Right ventricle myocardium inferior (tissue), 1 donor: ENCODE measurements around the gene TRPV5. TPM values are rescaled to one million over a fixed set of nuclear protein-coding genes. Genes with fewer than 3 reads are reported as not detected.

ENCODE experiments used
- ATAC-seq: fragments of 200-7000 bp; cut with Tn5 transposase; one replicate; pipeline ENCODE4 v1.9.1; 2020; ENCODE audit warnings: mild to moderate bottlenecking, moderate library complexity
- DNase-seq: peaks from one replicate; pipeline ENCODE4 v3.0.0; 2021; ENCODE audit errors: missing footprints
- intact Hi-C: fragments of 100-400 bp; cut with DNase I; formaldehyde crosslinking; loops from one replicate; pipeline ENCODE4 v1.11.0; 2022
- total RNA-seq: library from RNA; stranded (reverse); fragmentation: NEBNext Ultra II Directional; extraction: Animal tissue kit (Norgen Biotek cat#: 25700); gene quantifications from one replicate; pipeline ENCODE4 v1.2.1, GENCODE V29; 2021
- donor health status: DM: no; HTN: yes; CAD: no; lungs with severe emphysema.

The TRPV5 gene
- total RNA-seq, 1 donor from 2014 or later = not detected

DNA sequence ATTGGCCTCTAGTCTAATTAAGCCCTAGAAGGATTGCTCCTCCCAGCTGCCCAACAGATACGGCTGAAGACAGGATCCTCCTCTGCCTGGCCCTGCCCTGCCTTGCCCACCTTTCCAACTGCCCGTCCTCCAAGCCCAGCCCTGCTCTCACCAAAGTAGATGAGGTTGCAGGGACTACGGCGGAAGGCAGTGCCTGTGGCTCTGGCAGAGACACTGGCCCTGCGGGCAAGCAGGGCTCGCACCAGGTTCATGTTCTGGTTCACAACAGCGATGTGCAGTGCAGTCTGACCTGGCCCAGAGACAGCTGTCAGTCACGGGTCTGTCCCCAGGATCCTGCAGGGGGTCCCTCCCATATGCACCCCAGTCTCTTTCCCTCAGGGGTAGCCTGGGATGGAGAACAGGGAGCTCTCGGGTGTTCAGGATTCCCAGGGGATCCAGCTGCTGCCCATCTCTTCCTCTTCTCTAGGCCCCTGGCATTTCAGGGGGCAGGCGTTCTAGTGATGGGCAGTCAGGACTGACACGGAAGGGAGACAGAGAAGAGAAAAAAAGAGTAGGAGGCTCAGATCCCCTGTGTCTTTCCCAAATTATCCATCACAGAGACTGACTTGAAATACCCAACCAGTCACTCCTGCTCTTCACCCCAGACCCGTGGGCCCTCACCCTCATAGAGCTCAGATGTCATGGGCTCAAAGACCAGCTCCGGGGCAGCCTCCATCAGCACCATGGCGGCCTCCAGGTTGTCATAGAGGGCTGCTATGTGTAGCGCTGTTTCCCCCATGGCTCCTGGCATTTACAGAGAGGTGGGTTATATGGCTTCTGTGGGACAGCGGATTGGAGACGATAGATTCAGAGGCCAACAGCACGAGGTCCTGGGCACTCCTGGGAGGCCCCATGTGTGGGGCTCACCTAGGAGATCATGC lies 56.3 kb downstream of the TRPV5 start:
- intact Hi-C loops = no loop called here
- no peak for ATAC-seq
- DNase-seq = no peak

GRCh38 chr7:142876236-142876960 lies 57.1 kb downstream of the TRPV5 start:
- no peak for ATAC-seq
- intact Hi-C loops = no loop called here
- DNase-seq = no peak

DNA sequence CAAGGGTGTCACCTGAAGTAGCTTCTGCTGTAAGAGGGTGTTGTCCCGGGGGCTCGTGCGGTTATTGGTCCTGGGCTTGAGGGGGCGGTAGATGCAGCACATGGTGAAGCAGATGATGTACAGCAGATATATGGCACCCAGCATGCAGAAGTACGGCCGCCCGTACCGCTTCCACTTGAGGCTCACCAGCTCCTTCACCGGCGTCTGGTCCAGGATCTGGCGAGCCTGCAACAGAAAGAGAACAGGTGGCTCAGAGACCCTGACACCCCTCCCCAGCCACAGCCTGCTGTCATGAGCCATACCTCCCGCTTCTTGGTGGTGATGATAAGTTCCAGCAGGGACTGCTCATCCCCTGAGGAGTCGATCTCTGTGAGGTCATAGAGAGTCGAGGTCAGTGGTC lies 58.1 kb downstream of the TRPV5 start:
- ATAC-seq = no peak
- intact Hi-C loops = no loop called here

DNA sequence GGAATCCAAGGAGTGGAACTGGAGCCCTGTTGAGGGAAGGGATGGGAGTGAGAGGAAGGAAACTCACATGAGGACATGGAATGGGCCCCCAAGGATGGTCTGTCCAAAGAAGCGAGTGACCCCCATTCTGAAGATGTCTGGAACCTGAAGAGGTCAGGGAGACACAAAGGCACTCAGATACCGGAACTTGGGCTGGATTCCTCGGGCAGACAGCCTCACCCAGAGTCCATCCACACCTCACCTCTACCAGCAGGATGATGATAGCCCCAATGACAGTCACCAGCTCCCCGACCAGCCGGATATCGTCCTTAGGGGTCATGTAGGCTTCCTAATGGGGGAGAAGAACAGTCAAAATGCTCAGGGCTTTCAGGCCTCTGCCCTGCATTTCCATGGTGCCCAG lies 58.7 kb downstream of the TRPV5 start:
- intact Hi-C loops = no loop called here
- DNase-seq = no peak

More for the DNA sequence above, 58.1 kb downstream of the TRPV5 start:
- no peak for DNase-seq

DNA sequence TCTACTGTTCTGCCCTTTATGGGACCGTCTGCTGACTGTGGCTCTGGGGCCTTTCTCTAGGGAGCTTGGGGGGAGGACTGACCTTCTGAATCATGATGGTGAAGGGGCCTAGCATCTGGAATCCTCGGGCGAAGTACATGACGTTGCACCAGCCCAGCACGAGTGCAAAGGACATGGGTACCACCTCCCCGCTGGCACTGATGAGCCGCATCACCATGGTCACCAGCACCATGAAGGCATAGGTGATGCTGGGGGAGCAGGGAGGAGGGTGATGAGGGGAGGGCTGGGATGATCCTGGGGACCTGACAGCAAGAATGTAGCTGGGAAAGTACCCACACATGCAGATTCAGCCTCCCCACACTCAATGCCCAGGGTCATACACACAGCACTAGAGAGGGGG lies 59.1 kb downstream of the TRPV5 start:
- peak; percentile 62 for DNase-seq
- intact Hi-C loops = no loop called here
- no peak for ATAC-seq

More for the DNA sequence above, 58.7 kb downstream of the TRPV5 start:
- ATAC-seq = no peak

GRCh38 chr7:142873871-142874270 lies 59.7 kb downstream of the TRPV5 start:
- ATAC-seq (no peak), DNase-seq (no peak)
- intact Hi-C loops = no loop called here

GRCh38 chr7:142873281-142873784 lies 60.2 kb downstream of the TRPV5 start:
- ATAC-seq = no peak
- intact Hi-C loops = no loop called here
- no peak for DNase-seq

DNA sequence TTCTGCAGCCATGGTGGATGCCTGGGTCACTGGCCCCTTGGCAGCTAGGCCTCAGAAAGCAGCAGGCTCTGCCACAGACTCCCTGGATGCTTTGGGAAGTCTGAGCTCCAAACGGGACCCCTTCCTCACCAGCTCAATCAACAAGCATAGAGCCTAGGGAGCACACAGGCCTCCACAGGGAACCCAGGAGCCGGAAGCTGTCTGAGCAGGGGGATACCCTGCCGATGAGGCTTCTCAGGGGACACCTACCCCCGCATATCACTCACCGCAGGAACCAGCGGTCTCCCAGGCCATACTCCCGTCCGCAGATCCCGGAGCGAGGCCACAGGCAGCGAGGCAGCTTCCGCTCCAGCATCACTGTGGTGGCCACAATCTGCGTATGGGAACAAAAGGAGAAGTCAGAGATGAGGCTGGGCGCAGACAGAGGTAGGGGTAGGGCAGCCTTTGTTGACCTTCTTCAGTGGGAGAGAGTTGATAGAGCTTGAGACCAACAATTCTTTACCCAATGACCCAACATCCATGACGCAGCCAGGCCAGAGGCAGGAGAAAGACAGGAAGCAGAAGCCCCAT lies 61.4 kb downstream of the TRPV5 start:
- no peak for DNase-seq
- intact Hi-C loops = no loop called here

GRCh38 chr7:142871260-142872105 lies 62.1 kb downstream of the TRPV5 start:
- intact Hi-C loops = no loop called here
- no peak for DNase-seq
- no peak for ATAC-seq

More for the DNA sequence above, 61.4 kb downstream of the TRPV5 start:
- ATAC-seq = no peak

DNA sequence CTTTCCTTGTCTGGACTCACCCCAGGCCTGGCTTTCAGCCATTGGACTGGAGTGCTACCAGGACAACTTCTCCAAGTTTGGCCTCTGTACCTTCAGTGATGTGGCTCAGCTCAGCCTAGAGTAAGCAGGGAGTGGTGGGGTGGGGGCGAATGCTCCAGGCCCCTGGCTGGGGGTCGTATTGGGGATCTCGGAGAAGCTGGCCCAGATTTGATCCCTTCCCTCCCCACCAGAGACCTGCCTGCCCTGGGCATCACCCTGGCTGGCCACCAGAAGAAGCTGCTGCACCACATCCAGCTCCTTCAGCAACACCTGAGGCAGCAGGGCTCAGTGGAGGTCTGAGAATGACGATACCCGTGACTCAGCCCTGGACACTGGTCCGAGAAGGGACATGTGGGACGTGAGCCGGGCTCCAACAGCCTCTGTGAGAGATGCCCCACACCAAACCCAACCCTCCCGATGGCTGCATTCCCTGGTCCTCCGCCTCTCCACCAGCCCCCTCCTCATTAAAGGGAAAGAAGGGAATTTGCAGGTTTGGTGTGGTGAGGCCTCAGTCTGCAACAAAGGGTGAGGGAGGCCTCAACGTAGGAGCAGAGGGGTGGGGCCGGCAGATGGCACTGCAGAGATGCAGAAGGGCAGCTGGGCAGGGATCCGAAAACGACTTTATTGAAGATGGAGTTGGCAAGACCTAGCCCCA lies 62.8 kb downstream of the TRPV5 start:
- intact Hi-C loops = no loop called here
- ATAC-seq (no peak), DNase-seq (no peak)

DNA sequence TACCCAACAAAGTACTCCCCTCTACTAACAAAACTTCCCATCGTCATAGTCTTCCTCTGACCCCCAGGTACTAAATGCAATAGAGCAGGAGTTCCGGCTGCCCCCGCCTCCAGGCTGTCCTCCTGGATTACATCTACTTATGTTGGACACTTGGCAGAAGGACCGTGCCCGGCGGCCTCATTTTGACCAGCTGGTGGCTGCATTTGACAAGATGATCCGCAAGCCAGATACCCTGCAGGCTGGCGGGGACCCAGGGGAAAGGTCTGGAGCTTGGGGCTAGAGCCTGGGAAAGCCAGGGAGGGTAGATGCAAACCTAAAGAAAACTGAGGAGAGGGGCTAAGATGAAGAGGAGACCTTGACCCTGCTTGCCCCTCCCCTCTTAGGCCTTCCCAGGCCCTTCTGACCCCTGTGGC lies 63.4 kb downstream of the TRPV5 start:
- intact Hi-C loops = no loop called here
- ATAC-seq (no peak), DNase-seq (no peak)

DNA sequence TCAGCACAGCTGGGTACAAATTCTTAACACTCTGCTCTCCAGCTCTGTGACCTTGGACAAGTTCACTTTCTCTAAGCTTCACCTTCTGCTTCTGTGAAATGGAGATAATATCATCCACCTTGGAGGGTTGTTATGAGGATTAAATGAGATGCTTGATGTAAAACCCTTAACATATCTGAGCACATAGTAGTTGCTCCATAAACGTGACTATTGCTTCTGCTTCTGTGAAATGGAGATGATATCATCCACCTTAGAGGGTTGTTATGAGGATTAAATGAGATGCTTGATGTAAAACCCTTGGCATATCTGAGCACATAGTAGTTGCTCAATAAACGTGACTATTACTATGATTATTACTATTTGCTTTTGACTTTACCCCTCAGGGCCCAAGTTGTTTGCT lies 64.1 kb downstream of the TRPV5 start:
- DNase-seq (no peak), ATAC-seq (no peak)
- intact Hi-C loops = no loop called here

DNA sequence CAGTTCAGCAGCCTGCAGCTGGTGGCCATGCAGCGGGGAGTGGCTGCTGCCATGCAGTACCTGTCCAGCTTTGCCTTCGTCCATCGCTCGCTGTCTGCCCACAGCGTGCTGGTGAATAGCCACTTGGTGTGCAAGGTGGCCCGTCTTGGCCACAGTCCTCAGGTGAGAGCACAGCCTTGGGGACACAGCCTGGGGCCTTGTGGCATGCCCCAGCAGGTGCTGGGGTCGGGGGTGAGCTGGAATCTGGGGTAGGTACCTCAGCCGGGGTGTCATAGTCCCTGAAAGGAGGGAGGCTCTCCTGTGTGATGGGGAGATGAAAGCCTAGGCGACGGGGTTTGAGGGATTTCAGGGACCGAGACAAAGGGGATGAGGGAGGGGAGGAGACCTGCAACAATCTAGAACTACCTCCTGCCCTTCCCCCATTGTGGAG lies 64.5 kb downstream of the TRPV5 start:
- intact Hi-C loops = no loop called here
- ATAC-seq = no peak
- DNase-seq = no peak

GRCh38 chr7:142868188-142868985 lies 65.2 kb downstream of the TRPV5 start:
- no peak for DNase-seq
- intact Hi-C loops = no loop called here
- ATAC-seq = no peak

DNA sequence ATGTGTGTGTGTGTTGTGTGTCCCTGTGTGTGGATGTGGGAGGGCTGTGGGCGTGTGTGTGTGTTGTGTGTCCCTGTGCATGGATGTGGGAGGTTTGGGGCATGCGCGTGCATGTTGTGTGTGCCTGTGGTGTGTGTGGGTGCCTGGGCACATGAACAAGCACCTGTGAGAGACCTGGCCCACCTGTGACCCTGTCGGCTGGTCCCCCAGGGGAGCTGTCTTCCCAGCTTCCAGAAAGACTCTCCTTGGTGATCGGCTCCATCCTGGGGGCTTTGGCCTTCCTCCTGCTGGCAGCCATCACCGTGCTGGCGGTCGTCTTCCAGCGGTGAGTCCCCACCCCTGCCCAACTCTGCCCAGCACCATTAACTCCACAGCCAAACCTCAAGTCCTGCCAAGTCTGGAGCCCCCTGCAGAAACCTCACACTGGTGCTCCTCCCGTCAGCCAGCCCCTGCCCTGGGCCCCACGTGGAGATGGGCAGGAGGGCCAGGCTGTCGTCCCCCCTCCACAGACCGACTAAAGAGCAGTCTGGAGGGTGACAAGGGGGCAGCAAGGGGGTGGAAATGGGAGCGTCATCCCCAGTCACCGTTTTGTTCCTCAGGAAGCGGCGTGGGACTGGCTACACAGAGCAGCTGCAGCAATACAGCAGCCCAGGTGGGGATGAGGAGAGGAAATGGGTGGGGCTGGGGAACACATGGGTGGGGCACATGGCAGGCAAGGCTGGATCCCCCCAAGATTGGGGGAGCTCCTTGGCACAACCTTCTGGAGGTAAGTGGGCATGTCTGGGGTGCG lies 66.0 kb downstream of the TRPV5 start:
- intact Hi-C loops = no loop called here
- ATAC-seq (no peak), DNase-seq (no peak)

- intact Hi-C loops = no loop called here
- ATAC-seq (no peak), DNase-seq (no peak)
Measured at GRCh38 chr7:142867097-142867378, 66.5 kb downstream of the TRPV5 start.
